Left renal pelvis (tissue), 4 donors: ENCODE results near the gene ALX1. TPM values are rescaled to one million over a fixed set of nuclear protein-coding genes. Genes with fewer than 3 reads are reported as not detected.
"Not testable (repeated sequence)": the region's sequence is repeated elsewhere in the genome, so short reads cannot be mapped to it uniquely, and the experiment has no call there.

Source experiments
- DNase-seq, 4 donors: peaks; one replicate each; pipeline ENCODE4 v3.0.0-alpha.2; 2013; ENCODE audit warnings: low read depth in 4 of 4, low spot score in 3 of 4
- polyA plus RNA-seq, 4 donors: library from polyadenylated mRNA; unstranded; fragments of 120-200 nt; gene quantifications; one replicate each; pipeline ENCODE4 v1.2.1, GENCODE V29; 2013; ENCODE audit not compliant: insufficient read length in 4 of 4

Gene ALX1
- polyA plus RNA-seq, 4 donors = 25.4 to 59.2 (median 25.6) TPM

DNA sequence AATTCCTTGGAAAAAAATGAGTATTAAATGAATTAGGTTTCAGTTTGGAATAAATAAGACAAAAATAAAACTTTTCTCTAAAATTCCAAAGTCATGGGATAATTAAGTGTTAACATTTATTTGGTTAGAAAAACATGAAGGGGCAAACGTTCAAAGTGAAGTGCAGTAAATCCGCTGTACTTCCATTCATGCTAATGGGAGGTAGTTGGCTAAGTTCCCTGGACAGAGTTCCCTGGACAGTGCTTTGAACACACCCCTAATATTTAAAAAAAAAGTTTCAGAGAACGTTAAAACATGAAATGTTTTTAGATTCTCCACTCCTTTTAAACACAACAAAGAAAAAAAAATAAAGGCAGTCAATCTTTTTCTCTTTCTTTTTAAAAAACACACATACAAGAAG lies 16.3 kb downstream of the ALX1 start:
- no peak for DNase-seq

DNA sequence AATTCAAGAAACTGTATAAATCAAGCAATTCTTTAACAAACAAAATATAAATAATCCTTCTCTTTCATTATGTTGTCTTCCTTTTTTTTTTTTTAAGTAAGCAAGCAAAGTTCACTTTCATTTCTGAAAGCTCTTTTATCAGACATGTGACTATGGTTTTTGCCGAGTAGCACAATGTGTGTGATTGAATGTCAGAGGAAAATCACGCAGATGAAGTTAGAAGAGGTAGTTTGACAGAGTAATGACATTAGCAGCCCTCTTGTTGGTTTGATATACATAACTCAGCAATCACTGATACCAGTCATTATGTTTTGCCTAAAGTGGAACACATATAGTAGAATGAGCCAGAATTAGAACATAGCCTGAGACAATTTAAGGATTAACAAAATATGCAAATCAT lies 19.0 kb downstream of the ALX1 start:
- no peak for DNase-seq

DNA sequence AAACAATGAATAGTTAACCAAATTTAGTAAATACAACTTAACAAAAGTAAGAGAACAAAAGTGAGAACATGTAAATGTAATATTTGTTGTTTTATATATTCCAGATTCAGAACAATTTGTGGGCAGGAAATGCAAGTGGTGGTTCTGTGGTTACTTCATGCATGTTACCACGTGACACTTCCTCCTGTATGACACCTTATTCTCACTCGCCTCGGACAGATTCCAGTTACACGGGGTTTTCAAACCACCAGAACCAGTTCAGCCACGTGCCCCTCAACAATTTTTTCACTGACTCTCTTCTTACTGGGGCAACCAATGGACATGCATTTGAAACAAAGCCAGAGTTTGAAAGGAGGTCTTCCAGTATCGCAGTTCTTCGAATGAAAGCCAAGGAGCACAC lies 21.0 kb downstream of the ALX1 start:
- DNase-seq = no peak

DNA sequence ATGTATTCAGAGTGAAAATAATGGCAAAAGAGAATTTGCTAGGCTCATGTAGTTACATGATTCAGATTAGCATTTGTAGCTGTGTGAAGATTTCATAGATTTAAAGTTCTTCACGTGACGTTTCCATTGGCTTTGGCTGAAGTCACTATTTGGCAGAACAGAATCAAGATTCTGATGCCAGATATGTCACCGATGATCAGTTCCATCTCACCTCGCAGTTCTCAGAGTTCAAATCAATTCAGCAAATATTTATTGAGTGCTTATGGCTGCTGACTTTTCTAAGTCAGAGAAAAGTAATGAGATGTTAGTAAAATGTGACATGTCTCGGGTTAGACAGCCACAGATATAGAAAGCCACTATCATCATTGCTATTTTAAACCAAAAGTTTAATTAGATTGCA lies 28.4 kb downstream of the ALX1 start:
- no peak for DNase-seq

DNA sequence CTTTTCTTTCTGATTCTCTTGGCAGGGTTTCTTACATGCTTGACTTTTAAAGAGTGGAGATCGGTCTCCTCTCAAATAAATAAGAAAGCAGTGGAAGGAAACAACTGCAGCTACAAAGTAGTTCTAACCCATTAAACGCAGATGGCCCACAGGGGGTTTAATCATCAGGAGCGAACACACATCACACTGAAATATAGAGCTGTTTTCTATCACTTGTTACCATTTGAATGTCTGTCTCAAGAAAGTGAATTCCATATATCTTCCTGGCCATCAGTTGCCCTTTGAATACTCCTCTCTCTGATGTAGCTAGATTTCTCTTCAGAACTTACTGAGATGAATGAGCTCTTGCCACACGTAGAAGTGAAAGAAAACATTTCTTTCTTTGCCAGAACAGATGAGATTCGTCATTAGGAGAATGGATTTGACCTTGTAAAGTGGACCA lies 29.1 kb downstream of the ALX1 start:
- DNase-seq = peak; percentile 46 to 71 (median 62)

DNA sequence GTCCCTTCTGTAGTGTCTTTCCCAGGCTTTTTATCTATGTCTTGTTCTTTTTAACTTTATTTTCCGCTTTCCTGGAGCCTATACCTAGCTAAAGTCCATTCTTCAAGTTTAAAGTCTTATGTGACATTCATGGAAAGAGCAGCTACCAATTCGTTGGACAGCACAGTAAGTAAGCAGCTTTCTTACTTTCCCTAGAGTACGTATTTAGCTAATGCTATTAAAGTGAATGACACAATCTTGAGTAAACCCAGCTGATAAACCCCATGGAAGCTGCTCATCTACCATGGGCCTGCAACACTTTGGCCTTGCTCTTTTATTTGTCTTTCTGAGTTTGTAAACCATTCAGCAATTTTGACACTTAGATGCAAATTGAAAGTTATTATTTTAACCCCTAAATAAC lies 30.0 kb downstream of the ALX1 start:
- DNase-seq = no peak

DNA sequence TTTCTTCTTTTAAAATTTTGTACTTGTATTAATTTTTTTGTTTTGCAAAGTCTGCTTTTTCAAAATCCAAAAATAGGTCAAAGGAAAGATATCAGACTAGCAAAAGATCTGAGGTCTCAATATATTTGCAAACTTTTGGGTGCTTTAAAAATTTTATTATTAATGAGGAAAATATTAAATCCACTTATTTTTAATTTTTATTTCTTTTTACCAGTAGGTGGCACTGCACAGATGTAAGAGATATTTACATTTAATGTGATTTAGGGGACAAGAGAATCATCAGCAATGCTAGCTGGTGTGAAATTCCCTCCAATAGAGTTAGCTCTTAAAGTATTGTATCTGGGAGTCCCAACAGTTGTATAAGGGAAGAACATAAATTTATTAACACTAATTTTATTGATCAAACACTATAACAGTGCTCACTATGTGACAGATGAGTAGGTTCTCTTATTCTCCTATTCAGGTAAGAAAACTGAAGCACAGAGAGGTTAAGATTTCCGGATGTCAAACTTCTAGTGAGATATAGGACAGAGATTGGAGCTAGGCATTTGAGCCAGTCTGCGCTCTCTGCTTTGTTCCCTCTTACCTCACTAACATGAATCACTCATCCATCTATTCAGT lies 30.5 kb downstream of the ALX1 start:
- no peak for DNase-seq

DNA sequence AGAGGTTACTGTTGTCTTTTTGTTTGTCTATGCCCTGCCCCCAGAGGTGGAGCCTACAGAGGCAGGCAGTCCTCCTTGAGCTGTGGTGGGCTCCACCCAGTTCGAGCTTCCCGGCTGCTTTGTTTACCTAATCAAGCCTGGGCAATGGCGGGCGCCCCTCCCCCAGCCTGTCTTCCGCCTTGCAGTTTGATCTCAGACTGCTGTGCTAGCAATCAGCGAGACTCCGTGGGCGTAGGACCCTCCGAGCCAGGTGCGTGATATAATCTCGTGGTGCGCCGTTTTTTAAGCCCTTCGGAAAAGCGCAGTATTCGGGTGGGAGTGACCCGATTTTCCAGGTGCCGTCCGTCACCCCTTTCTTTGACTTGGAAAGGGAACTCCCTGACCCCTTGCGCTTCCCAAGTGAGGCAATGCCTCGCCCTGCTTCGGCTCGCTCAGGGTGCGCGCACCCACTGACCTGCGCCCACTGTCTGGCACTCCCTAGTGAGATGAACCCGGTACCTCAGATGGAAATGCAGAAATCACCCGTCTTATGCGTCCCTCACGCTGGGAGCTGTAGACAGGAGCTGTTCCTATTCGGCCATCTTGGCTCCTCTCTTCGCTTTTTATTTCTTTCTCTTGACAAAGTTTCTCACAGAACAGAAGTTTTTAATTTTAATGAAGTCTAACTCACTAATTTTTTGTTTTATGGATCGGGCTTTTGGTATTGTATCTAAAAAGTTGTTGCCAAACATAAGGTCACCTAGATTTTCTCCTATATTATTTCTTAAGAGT lies 38.0 kb downstream of the ALX1 start:
- not testable (repeated sequence) for DNase-seq

DNA sequence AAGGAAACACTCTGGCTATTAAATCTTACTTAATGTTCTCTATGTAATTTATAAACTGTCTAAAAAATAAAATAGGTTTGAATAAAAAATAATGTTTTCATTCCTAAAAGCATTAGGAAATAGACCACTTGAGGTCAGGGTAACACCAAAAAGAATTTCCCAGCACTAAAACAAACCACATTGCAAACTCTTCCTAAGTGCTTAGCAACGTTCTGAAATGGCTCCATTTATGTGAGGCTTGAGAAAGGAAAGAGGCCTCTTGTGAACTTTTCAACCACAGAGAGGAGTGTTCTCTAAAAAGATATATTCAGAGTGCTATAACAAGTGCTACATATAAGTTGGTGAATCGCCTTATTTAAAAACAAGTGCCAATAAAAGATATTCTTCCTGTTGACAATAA lies 42.7 kb downstream of the ALX1 start:
- no peak for DNase-seq

DNA sequence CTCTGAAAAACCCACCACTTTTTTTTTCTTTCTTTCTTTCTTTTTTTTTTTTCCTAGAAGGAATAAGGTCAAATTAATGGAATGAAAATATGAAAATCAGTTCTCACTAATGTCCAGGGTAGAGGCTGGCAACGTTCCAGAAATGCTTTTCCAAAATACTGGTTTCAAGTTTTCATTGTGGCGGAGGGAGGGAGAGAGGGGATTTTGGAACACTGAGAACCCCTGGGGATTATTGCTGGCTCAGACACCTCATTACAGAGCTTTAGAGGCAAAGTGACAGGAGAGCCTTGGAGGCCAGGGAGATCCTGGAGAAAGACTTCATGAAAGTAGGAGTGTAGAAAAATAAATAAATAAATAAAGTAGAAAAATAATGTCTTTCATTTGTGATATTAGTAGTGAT lies 45.4 kb downstream of the ALX1 start:
- DNase-seq = no peak

DNA sequence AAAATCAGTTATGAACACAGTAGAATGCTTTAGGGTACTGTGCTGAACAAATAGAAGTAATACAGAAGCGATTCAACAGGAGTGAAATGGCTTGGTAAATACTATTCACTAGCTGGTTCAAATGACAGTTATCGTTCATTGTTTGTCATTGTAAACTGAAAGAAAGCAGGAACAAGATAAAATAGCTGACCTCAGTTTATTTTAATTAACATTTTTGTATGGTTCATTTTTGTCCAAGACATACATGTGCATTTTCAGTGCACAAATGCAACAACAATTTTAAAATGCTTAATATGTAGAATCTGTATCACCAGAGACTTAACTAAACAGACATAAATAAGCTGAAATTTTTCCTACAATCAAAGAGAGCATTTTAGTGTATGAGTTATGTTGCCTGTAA lies 49.9 kb downstream of the ALX1 start:
- DNase-seq = no peak

DNA sequence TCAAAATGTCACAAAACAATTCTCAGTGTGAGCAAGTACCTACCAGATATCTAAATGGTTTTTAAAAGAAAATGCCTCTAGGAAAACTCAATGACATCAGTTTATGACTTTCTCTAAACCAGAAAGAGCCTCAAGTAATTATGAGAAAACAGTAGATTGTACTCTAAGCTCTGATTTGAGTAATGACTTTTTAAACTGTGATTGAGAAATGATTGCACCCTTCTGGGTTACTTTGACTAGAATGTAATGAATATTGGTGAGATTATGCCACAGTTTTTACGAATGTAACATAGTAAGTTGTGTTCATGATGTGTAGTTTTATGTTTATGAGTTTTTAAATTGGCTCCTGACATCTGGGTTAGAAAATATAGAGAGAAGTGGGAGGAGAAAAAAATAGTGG lies 68.8 kb downstream of the ALX1 start:
- no peak for DNase-seq

DNA sequence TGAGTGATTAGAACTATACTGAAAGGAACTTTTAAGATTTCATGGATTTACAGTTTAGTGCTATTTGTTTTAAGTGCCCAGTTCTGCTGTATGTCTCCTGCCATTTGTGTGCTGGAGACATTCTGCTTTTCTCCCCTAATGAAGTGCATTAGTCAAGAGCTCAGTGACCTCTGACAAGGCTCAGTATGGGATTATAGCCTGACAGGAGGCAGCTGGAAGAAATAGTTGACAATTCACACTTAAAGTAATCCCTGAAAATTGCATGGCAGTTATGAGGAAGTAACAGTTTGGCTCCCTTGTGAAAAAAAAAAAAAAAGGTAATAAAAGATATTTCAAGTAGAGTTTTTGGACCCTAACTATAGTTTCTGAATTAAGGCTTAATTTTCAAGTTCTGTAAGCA lies 70.3 kb downstream of the ALX1 start:
- no peak for DNase-seq

Other genes with a start within 250 kb of the ALX1 start
- gene TSPAN19, start 243.9 kb upstream of the ALX1 start, polyA plus RNA-seq = 1 to 10 TPM in 1 of 4 donors, under 1 TPM in 3; 0.43 to 1.5 (median 0.62) TPM
- 10 to 100 TPM in 3 of 4 donors, 1 to 10 TPM in 1; 5.0 to 57.9 (median 30.8) TPM for gene LRRIQ1, start 243.9 kb upstream of the ALX1 start, polyA plus RNA-seq